H1 (cell line): ENCODE data around the gene BCL2L1. TPM values are rescaled to one million over a fixed set of nuclear protein-coding genes. Genes with fewer than 3 reads are reported as not detected.
A peak's percentile ranks its signal among the peaks of the same experiment; 100 is the strongest.

ENCODE experiments used
- ASH2L ChIP-seq: fragments of 200-600, 300-600 bp; sonication (generic); IDR thresholded peaks from one replicate; pipeline ENCODE4 v1.7.1; 2017; ENCODE audit warnings: low read length
- BACH1 ChIP-seq: IDR thresholded peaks from 2 replicates; pipeline ENCODE4 v1.6.1; 2012; ENCODE audit warnings: low read length, improper control_type of control experiment
- BCL11A ChIP-seq, 2 experiments: IDR thresholded peaks; one replicate each; pipeline ENCODE4 v1.6.1; 2011; ENCODE audit warnings: low read depth in 2 of 2, low read length in 2 of 2, mild to moderate bottlenecking in 2 of 2
- BRCA1 ChIP-seq: IDR thresholded peaks from 2 replicates; pipeline ENCODE4 v1.6.1; 2012; ENCODE audit warnings: low read depth, low read length, improper control_type of control experiment
- CBX5 ChIP-seq: fragments of 300-800, 300-1000 bp; sonication (generic); IDR thresholded peaks from 2 replicates; pipeline ENCODE4 v1.7.1; 2016; ENCODE audit warnings: antibody characterized with exemption, low read length, low read depth
- CBX8 ChIP-seq: fragments of 300-800, 300-1000 bp; sonication (generic); IDR thresholded peaks from 2 replicates; pipeline ENCODE4 v1.7.1; 2016; ENCODE audit warnings: low read depth, low read length, borderline replicate concordance
- CEBPB ChIP-seq: IDR thresholded peaks from 2 replicates; pipeline ENCODE4 v1.6.1; 2012; ENCODE audit warnings: low read depth, low read length
- EGR1 ChIP-seq: IDR thresholded peaks from 2 replicates; pipeline ENCODE4 v1.6.1; 2011; ENCODE audit warnings: low read depth, low read length, borderline replicate concordance
- KDM4A ChIP-seq: IDR thresholded peaks from one replicate; pipeline ENCODE4 v1.7.1; 2012; ENCODE audit warnings: low read depth, mild to moderate bottlenecking, moderate library complexity, low read length, inconsistent platforms; ENCODE audit not compliant: severe bottlenecking
- KDM5A ChIP-seq: fragments of 200-600 bp; IDR thresholded peaks from 2 replicates; pipeline ENCODE4 v1.7.1; 2012; ENCODE audit warnings: mild to moderate bottlenecking, low read length, inconsistent platforms, mixed read lengths
- POLR2AphosphoS5 ChIP-seq: IDR thresholded peaks from 2 replicates; pipeline ENCODE4 v1.6.1; 2011; ENCODE audit warnings: low read depth, low read length
- SAP30 ChIP-seq: fragments of 300-600 bp; sonication (generic); IDR thresholded peaks from 2 replicates; pipeline ENCODE4 v1.7.1; 2012; ENCODE audit warnings: low read length, moderate library complexity, mild to moderate bottlenecking, inconsistent platforms; ENCODE audit not compliant: insufficient read depth, insufficient replicate concordance
- SP1 ChIP-seq: IDR thresholded peaks from 2 replicates; pipeline ENCODE4 v1.6.1; 2011; ENCODE audit warnings: low read depth, low read length
- SP4 ChIP-seq: IDR thresholded peaks from 2 replicates; pipeline ENCODE4 v1.6.1; 2012; ENCODE audit warnings: low read length, inconsistent platforms
- TEAD4 ChIP-seq: IDR thresholded peaks from 2 replicates; pipeline ENCODE4 v1.6.1; 2012; ENCODE audit warnings: low read depth, low read length, inconsistent platforms, mixed read lengths
- USF2 ChIP-seq: IDR thresholded peaks from 2 replicates; pipeline ENCODE4 v1.6.1; 2011; ENCODE audit warnings: low read length, improper control_type of control experiment
- YY1 ChIP-seq: IDR thresholded peaks from 2 replicates; pipeline ENCODE4 v1.6.1; 2011; ENCODE audit warnings: low read depth, mild to moderate bottlenecking, low read length
- polyA plus RNA-seq, 7 experiments: library from polyadenylated mRNA; depleted of rRNA in 3 of 7; stranded (reverse) in 5 of 7; unstranded in 2 of 7; fragments of >200 nt in 5 of 7; fragments of 200-250 nt in 2 of 7; gene quantifications; 1 replicate in 5 of 7; 2 replicates in 1 of 7; 4 replicates in 1 of 7; pipeline versions ENCODE4 v1.2.1 to v1.2.3, GENCODE V29; 2011 to 2013; ENCODE audit warnings: missing spikeins in 2 of 7, mixed read lengths in 2 of 7
- total RNA-seq: library from RNA; stranded (reverse); fragmentation: NEBNext Ultra II Directional; extraction: Animal tissue kit (Norgen Biotek cat#: 25700); gene quantifications from 2 replicates; pipeline ENCODE4 v1.2.1, GENCODE V29; 2021

The BCL2L1 gene
- total and polyA plus RNA-seq, 2 of the 8 experiments (the other 6 are each of a cell fraction or from before 2014, with no cell fraction given): 64.9 to 66.1 TPM

GRCh38 chr20:31738729-31739549 is 16.3 kb upstream of the BCL2L1 start, which contains the start of gene TPX2 (continued):
- TF ChIP-seq BACH1: no peak
- no peak for TF ChIP-seq BRCA1
- no peak for TF ChIP-seq TEAD4
- TF ChIP-seq USF2: no peak
- no peak for TF ChIP-seq CBX5
- no peak for TF ChIP-seq EGR1
- TF ChIP-seq SAP30: peak; percentile 90
- TF ChIP-seq KDM5A: 0 out of 2 replicates have a peak, but pooled peaks have one; percentile 16
- TF ChIP-seq CEBPB: no peak; the same call in 1 of the 2 replicates
- TF ChIP-seq SP4: no peak
- TF ChIP-seq KDM4A: peak; percentile 71
- TF ChIP-seq CBX8: no peak
- no peak for TF ChIP-seq BCL11A (IDR thresholded peaks at IDR 0.05; ENCODE audit: low read depth in 2 of 2, low read length in 2 of 2)
- TF ChIP-seq SP1: peak; percentile 97
- TF ChIP-seq ASH2L: peak; percentile 99
- TF ChIP-seq POLR2AphosphoS5: peak; percentile 88; the same call in 1 of the 2 replicates
- peak; percentile 33; the same call in 1 of the 2 replicates for TF ChIP-seq YY1
